CD4-positive, alpha-beta T cell treated with Interleukin-15 for 1 hour (primary cell): ENCODE results near the gene FAM53B.

Experiments
- DNase-seq: peaks from one replicate; pipeline ENCODE4 v3.0.0-alpha.2; 2020

The FAM53B gene

GRCh38 chr10:124725791-124726190 lies 18.4 kb downstream of the FAM53B start:
- DNase-seq, result no peak

GRCh38 chr10:124725171-124725631 lies 19.0 kb downstream of the FAM53B start:
- no peak for DNase-seq

GRCh38 chr10:124724279-124725027 lies 19.7 kb downstream of the FAM53B start:
- DNase-seq, result no peak

DNA sequence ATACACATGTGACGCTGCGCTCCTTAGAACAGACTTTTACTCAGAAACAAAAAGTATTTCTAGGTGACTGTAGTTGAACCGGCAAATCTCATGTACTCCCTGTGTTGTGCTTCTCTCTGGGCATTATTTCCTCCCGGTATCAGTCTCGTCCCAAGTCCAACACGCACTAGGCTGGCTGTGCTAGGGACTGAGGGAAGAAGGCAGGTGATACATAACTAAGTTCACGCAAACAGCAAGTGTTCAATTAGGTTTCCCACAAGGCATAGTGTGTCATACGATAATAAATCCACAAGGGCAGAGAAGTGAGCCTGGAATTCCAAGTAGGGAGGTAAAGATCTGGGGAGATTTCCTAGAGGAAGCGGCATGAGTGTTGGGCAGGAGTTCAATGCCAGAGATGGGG lies 20.4 kb downstream of the FAM53B start:
- DNase-seq, result no peak

- peak; percentile 65 for DNase-seq
These were observed 21.1 kb downstream of the FAM53B start for GRCh38 chr10:124722798-124723783.

- DNase-seq, result peak; percentile 42
These were observed 22.7 kb downstream of the FAM53B start for GRCh38 chr10:124721330-124722045.

DNA sequence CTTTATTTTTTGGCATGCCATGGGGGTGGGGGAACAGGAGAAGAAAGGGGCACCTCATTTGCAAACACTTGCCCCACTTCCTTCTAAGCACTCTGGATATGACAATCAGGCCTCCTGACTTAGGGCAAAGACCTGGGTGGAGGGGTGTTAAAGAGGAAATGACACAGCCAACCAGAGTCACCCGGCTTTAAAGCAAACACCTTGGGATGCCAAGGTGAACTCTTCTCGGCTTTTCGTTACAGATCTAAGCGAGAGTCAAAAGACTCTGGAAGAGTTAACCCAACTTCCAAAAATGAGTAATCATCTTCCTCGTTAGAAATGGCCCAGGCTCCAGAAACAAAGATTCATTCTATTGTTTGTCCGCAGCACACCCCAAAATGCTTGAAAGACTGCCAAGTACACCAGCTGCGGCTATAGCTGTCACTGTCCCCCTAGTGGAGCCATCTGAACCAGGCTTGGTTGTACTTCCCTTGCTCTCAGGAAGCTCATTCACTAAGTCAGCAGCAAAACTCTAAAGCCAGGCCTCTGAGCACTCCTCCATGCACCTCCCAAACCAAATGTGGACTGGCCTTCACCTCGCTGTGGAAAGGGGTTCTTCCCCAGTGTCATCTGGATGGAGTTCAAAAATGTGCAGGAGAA lies 24.8 kb downstream of the FAM53B start:
- peak; percentile 79 for DNase-seq

DNA sequence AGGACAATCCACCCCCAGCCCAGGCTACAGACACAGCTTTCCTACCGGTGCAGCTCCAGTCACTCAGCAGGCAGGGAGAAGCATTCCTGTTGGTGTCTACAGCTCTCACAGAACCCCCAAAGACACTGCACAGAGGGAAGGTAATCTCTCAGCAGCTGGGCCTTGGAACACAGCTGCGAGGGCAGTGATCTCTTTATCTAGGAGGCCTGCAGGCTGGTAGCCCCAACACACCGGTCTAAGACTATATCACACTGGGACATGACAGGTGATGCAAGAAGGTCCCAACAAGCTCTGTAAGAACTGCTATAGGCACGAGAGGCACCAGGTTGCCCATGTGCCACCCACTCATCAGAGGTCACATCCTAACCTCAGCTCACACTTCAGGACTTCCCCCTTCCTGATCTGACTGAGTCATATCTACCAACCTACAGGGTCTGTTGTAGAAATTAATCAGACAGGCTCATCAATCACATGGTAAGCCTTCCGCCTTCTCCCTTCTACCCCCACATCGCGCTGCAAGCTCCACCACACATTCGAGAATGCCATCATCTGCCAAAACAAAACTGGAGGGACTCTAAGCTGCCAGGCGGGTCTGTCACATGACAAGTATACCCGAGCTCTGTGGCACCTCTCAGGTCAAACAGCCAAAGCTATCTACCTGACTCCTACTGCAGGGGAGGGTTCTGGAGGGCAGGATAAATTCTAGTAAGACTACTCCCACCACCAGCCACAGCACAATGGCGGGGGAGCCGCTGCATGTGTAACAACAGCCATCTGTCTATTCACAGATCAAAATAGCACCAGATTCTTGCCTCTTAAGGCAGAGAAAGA lies 26.1 kb downstream of the FAM53B start:
- peak; percentile 86 for DNase-seq

DNA sequence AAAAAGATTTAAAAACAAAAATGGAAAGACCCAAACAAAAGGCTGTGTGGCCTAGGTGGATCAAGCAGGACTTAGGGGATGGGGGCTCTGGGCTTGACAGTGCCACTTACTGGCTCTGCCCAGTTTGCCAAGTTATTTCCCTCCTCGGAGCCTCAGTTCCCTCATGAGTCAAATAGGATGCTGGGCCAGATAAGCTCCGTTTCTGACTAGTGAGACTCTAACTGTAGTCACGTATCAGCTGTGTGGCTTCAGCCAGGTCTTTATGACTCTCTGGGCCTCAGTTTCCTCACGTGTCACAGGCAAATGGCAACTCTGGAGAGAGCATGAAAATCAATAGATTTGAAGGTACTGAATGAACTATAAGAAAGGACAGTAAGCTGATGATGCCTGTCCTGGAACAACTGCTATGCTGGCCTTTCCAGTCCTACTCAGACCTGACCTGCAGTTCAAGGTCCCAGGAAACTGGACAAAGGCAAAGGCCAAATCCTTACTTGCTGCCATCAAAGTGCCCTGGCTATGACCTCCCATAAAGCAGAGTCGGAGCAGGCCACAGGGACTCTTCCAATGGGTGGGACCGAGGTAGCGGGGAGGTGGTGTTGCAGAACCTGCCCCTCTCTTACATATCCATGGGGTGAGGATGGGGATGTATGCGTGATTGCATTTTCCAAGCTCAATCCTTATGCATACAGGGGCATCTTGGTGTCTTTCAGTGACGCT lies 27.0 kb downstream of the FAM53B start:
- DNase-seq, result no peak

DNA sequence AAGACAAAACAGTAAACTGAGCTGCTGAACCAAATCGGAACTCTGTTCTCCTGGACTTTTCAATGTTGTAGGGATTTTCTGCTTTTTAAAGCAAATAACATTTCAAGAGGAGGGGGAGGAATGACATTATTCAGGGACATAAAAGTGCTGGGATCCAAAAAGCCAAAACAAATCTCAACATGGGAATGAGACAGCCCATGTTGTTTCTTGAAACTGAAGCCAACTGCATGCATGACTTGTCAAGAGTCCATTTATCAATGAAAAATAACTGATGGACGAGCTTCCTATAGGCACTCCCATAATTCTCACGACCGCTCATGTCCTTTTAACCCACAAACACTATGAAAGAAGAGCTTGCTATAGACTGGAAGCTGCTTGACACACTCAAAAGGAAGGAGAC lies 27.8 kb downstream of the FAM53B start:
- DNase-seq, result no peak

DNA sequence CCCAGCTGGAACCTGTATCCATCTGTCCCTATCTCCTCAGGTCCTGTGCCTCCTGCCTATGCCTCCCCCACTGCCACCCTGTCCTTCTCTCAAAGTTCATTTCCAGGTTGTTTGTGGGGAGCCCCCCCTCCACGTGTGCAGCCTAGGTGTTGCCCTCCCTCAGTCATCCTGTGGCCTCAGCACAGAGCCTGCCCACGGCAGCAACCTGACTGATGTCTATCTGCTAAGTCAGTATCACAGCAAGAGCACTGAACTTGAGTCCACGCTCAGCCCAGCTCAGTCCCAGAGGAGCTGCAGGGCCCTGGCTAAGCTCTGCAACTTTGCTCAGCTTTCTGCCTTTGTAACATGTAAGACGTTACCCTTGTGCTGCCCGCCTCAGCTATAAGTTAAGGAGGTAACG lies 28.7 kb downstream of the FAM53B start:
- DNase-seq, result no peak

DNA sequence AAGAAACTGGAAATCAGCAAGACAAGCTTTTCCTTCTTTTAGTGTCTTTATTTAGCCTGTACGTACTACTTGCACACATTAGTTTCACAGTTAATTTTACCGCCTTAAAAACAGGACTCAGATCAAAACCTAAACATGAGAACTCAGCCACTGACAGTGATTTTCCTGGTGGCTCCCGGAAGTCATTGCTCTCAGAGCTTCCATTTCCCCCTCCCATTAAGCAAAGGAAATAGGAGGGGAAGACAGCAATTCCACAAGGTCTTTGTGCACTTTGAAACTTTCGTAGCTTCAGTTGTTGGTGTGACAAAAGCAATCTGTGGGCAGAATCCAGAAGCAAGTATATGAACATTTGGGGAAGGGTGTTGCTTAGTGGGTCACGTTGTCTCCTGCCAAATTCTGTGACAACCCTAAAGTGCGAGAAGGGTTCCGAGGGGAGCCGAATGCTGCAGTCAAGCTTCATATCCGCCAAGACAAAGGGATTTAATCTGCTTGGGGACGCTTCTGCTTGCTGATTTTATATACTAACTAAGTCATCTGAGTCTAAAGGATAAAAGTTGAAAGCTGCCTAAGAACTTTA lies 30.4 kb downstream of the FAM53B start:
- no peak for DNase-seq

GRCh38 chr10:124712704-124713407 lies 31.3 kb downstream of the FAM53B start:
- no peak for DNase-seq

GRCh38 chr10:124711145-124711544 lies 33.0 kb downstream of the FAM53B start:
- DNase-seq, result no peak

GRCh38 chr10:124710266-124710881 lies 33.8 kb downstream of the FAM53B start:
- no peak for DNase-seq

GRCh38 chr10:124709861-124710260 lies 34.3 kb downstream of the FAM53B start:
- DNase-seq, result no peak

- no peak for DNase-seq
These were observed 35.2 kb downstream of the FAM53B start for GRCh38 chr10:124708922-124709520.

GRCh38 chr10:124708246-124708779 lies 35.9 kb downstream of the FAM53B start:
- no peak for DNase-seq

- no peak for DNase-seq
These were observed 36.6 kb downstream of the FAM53B start for GRCh38 chr10:124707551-124707950.
